SK-N-SH treated with all-trans-retinoic acid at 6 μM for 48 hours (cell line): ENCODE data around the gene TCEA3.

ENCODE experiments used
- ATAC-seq: fragments of 200-7000 bp; cut with Tn5 transposase; 3 replicates; pipeline ENCODE4 v1.9.1; 2020; ENCODE audit warnings: mild to moderate bottlenecking, moderate library complexity
- ARNTL ChIP-seq: fragments of 450-650 bp; formaldehyde crosslinking; IDR thresholded peaks from 2 replicates; pipeline ENCODE4 v1.5.0; 2020; ENCODE audit warnings: low read depth, mild to moderate bottlenecking, moderate library complexity, borderline replicate concordance
- BACH2 ChIP-seq: fragments of 250-450 bp; sonication (Bioruptor Pico); IDR thresholded peaks from 2 replicates; pipeline ENCODE4 v1.9.0; 2021; ENCODE audit warnings: mild to moderate bottlenecking, borderline replicate concordance
- CREB5 ChIP-seq: fragments of 250-450 bp; sonication (Bioruptor Pico); IDR thresholded peaks from 2 replicates; pipeline ENCODE4 v1.5.1; 2020; ENCODE audit warnings: low read depth, mild to moderate bottlenecking, moderate library complexity
- CSDC2 ChIP-seq: fragments of 250-450 bp; sonication (Bioruptor Pico); IDR thresholded peaks from 2 replicates; pipeline ENCODE4 v1.5.0; 2020; ENCODE audit warnings: mild to moderate bottlenecking, moderate library complexity
- CSRNP3 ChIP-seq: fragments of 250-450 bp; sonication (Bioruptor Pico); IDR thresholded peaks from 2 replicates; pipeline ENCODE4 v1.5.1; 2021; ENCODE audit warnings: mild to moderate bottlenecking, moderate library complexity
- ESRRG ChIP-seq: fragments of 250-450 bp; sonication (Bioruptor Pico); IDR thresholded peaks from 2 replicates; pipeline ENCODE4 v1.6.1; 2021; ENCODE audit warnings: mild to moderate bottlenecking
- GLIS3 ChIP-seq: fragments of 250-450 bp; sonication (Bioruptor Pico); IDR thresholded peaks from 2 replicates; pipeline ENCODE4 v1.5.0; 2020; ENCODE audit warnings: mild to moderate bottlenecking, moderate library complexity
- ISL1 ChIP-seq: fragments of 250-450 bp; sonication (Bioruptor Pico); IDR thresholded peaks from 2 replicates; pipeline ENCODE4 v2.1.2; 2022; ENCODE audit warnings: mild to moderate bottlenecking, moderate library complexity
- OSR1 ChIP-seq: fragments of 250-450 bp; sonication (Bioruptor Pico); IDR thresholded peaks from 2 replicates; pipeline ENCODE4 v1.8.0; 2022; ENCODE audit warnings: moderate library complexity, mild to moderate bottlenecking, inconsistent platforms
- PATZ1 ChIP-seq: fragments of 250-450 bp; sonication (Bioruptor Pico); IDR thresholded peaks from 2 replicates; pipeline ENCODE4 v1.8.0; 2020; ENCODE audit warnings: mild to moderate bottlenecking, moderate library complexity, borderline replicate concordance
- PPARA ChIP-seq: fragments of 250-450 bp; sonication (Bioruptor Pico); IDR thresholded peaks from 2 replicates; pipeline ENCODE4 v1.5.0; 2020; ENCODE audit warnings: mild to moderate bottlenecking, borderline replicate concordance
- RARB ChIP-seq: fragments of 250-450 bp; sonication (Bioruptor Pico); IDR thresholded peaks from 2 replicates; pipeline ENCODE4 v1.8.0; 2021; ENCODE audit warnings: mild to moderate bottlenecking, moderate library complexity
- SNAI2 ChIP-seq: fragments of 250-450 bp; sonication (Bioruptor Pico); IDR thresholded peaks from 2 replicates; pipeline ENCODE4 v1.5.0; 2020; ENCODE audit warnings: mild to moderate bottlenecking, moderate library complexity
- TCF4 ChIP-seq: fragments of 250-450 bp; sonication (Bioruptor Pico); IDR thresholded peaks from 2 replicates; pipeline ENCODE4 v1.8.0; 2021; ENCODE audit warnings: mild to moderate bottlenecking, moderate library complexity, borderline replicate concordance
- TOX ChIP-seq: fragments of 250-450 bp; sonication (Bioruptor Pico); IDR thresholded peaks from 2 replicates; pipeline ENCODE4 v1.8.0; 2021; ENCODE audit warnings: mild to moderate bottlenecking, moderate library complexity, borderline replicate concordance
- ZC3H10 ChIP-seq: fragments of 250-450 bp; sonication (Bioruptor Pico); IDR thresholded peaks from 2 replicates; pipeline ENCODE4 v1.5.1; 2021; ENCODE audit warnings: mild to moderate bottlenecking, moderate library complexity
- ZFP3 ChIP-seq: fragments of 250-450 bp; sonication (Bioruptor Pico); IDR thresholded peaks from 2 replicates; pipeline ENCODE4 v1.5.0; 2020; ENCODE audit warnings: mild to moderate bottlenecking, moderate library complexity
- ZFP30 ChIP-seq: fragments of 450-650 bp; formaldehyde crosslinking; IDR thresholded peaks from 2 replicates; pipeline ENCODE4 v1.5.0; 2022; ENCODE audit warnings: mild to moderate bottlenecking, moderate library complexity
- ZNF565 ChIP-seq: fragments of 450-650 bp; formaldehyde crosslinking; conservative IDR thresholded peaks from 2 replicates; pipeline ENCODE4 v1.5.0; 2020; ENCODE audit warnings: low read depth, mild to moderate bottlenecking, moderate library complexity
- ZNF70 ChIP-seq: fragments of 450-650 bp; formaldehyde crosslinking; IDR thresholded peaks from 2 replicates; pipeline ENCODE4 v1.5.0; 2020; ENCODE audit warnings: mild to moderate bottlenecking, moderate library complexity
- ZNF8 ChIP-seq: fragments of 450-650 bp; formaldehyde crosslinking; IDR thresholded peaks from 2 replicates; pipeline ENCODE4 v1.5.0; 2020; ENCODE audit warnings: mild to moderate bottlenecking, moderate library complexity
- TF ChIP-seq, protein P1 (sequence below): fragments of 250-450 bp; sonication (Bioruptor Pico); IDR thresholded peaks from 2 replicates; pipeline ENCODE4 v1.8.0; 2021; ENCODE audit warnings: low read depth, mild to moderate bottlenecking, moderate library complexity, borderline replicate concordance
- TF ChIP-seq, protein P2 (sequence below): fragments of 250-450 bp; sonication (Bioruptor Pico); IDR thresholded peaks from 2 replicates; pipeline ENCODE4 v1.5.0; 2020; ENCODE audit warnings: mild to moderate bottlenecking, moderate library complexity

TCEA3 gene

DNA sequence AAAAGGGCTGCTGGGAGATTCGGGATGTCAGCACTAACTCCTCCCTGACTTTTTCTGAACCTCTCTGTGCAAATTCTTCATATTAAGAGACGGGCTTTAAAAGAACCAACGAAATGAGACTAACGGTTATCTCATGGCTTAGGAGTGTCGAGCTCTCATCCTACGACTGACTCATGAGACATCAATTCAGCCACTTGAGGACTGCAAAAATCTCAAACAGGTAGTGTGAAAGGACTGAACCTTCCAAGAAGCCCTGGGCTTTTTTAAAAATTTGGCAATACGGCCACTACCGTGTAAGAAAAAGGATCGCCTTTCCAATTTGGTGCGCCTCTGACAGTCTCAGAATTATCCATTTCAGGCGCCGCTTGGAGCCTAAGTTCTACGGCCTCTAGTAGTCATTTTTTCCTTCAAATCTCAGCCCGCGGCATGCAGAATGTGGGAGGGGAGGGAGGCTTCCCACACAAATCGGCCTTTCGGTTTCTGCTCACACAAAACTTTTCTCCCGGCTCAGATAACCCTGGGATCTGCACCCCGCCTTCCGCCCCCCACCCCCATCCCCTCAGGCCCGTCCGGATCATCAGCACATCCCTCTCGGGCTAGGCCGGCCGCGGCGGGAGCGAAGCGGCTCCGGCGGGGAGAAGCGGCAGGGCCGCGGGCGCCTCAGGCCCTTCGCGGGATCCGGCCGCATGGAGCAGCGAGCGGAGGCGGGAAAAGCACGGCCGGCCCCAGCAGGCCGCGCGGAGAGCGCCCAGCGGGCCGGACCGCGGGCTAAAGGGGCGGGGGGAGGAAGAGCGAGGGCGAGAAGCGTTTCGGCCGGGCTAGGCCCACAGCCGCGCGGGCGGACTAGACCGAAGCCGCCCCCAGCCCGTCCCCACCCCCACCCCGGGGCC, 81.1 kb downstream of the TCEA3 start:
- peak; percentile 18 for ATAC-seq
- TF ChIP-seq PPARA (CRISPR knock-in tag) = no peak
- TF ChIP-seq PATZ1 (CRISPR knock-in tag) = no peak
- TF ChIP-seq, protein P1, sequence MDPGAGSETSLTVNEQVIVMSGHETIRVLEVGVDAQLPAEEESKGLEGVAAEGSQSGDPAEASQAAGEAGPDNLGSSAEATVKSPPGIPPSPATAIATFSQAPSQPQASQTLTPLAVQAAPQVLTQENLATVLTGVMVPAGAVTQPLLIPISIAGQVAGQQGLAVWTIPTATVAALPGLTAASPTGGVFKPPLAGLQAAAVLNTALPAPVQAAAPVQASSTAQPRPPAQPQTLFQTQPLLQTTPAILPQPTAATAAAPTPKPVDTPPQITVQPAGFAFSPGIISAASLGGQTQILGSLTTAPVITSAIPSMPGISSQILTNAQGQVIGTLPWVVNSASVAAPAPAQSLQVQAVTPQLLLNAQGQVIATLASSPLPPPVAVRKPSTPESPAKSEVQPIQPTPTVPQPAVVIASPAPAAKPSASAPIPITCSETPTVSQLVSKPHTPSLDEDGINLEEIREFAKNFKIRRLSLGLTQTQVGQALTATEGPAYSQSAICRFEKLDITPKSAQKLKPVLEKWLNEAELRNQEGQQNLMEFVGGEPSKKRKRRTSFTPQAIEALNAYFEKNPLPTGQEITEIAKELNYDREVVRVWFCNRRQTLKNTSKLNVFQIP (CRISPR knock-in tag) = no peak
- TF ChIP-seq ZFP3 = no peak
- TF ChIP-seq CREB5 (CRISPR knock-in tag) = no peak
- TF ChIP-seq GLIS3 (CRISPR knock-in tag) = no peak
- TF ChIP-seq ZNF8 (CRISPR knock-in tag) = no peak
- TF ChIP-seq, protein P2, sequence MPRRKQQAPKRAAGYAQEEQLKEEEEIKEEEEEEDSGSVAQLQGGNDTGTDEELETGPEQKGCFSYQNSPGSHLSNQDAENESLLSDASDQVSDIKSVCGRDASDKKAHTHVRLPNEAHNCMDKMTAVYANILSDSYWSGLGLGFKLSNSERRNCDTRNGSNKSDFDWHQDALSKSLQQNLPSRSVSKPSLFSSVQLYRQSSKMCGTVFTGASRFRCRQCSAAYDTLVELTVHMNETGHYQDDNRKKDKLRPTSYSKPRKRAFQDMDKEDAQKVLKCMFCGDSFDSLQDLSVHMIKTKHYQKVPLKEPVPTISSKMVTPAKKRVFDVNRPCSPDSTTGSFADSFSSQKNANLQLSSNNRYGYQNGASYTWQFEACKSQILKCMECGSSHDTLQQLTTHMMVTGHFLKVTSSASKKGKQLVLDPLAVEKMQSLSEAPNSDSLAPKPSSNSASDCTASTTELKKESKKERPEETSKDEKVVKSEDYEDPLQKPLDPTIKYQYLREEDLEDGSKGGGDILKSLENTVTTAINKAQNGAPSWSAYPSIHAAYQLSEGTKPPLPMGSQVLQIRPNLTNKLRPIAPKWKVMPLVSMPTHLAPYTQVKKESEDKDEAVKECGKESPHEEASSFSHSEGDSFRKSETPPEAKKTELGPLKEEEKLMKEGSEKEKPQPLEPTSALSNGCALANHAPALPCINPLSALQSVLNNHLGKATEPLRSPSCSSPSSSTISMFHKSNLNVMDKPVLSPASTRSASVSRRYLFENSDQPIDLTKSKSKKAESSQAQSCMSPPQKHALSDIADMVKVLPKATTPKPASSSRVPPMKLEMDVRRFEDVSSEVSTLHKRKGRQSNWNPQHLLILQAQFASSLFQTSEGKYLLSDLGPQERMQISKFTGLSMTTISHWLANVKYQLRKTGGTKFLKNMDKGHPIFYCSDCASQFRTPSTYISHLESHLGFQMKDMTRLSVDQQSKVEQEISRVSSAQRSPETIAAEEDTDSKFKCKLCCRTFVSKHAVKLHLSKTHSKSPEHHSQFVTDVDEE (CRISPR knock-in tag) = no peak
- no peak for TF ChIP-seq RARB
- TF ChIP-seq CSRNP3 (CRISPR knock-in tag) = no peak
- no peak for TF ChIP-seq SNAI2
- no peak for TF ChIP-seq ZNF70 (CRISPR knock-in tag)
- no peak for TF ChIP-seq ISL1 (CRISPR knock-in tag)
- no peak for TF ChIP-seq ZNF565 (CRISPR knock-in tag)
- TF ChIP-seq TOX (CRISPR knock-in tag) = no peak
- TF ChIP-seq TCF4 (CRISPR knock-in tag) = no peak
- no peak for TF ChIP-seq OSR1 (CRISPR knock-in tag)
- TF ChIP-seq CSDC2 (CRISPR knock-in tag) = no peak

GRCh38 chr1:23341931-23342692, 82.4 kb downstream of the TCEA3 start:
- no peak for ATAC-seq
- no peak for TF ChIP-seq ZNF565 (CRISPR knock-in tag)
- TF ChIP-seq ZFP3 = no peak
- TF ChIP-seq ZC3H10 (CRISPR knock-in tag) = no peak
- no peak for TF ChIP-seq ZNF8 (CRISPR knock-in tag)
- TF ChIP-seq ESRRG (CRISPR knock-in tag) = no peak
- TF ChIP-seq GLIS3 (CRISPR knock-in tag) = no peak
- TF ChIP-seq TOX (CRISPR knock-in tag) = no peak
- no peak for TF ChIP-seq SNAI2
- no peak for TF ChIP-seq RARB
- TF ChIP-seq PPARA (CRISPR knock-in tag) = no peak
- no peak for TF ChIP-seq ZFP30 (CRISPR knock-in tag)
- no peak for TF ChIP-seq ARNTL (CRISPR knock-in tag)
- TF ChIP-seq BACH2 = no peak
- no peak for TF ChIP-seq CSDC2 (CRISPR knock-in tag)
- TF ChIP-seq, protein P2 (CRISPR knock-in tag) = no peak
- no peak for TF ChIP-seq TCF4 (CRISPR knock-in tag)
- TF ChIP-seq PATZ1 (CRISPR knock-in tag) = no peak
- no peak for TF ChIP-seq ZNF70 (CRISPR knock-in tag)
